ENCODE measurements around the gene RHBDF1. TPM values are rescaled to one million over a fixed set of nuclear protein-coding genes. Genes with fewer than 3 reads are reported as not detected.
"Not testable (repeated sequence)": the region's sequence is repeated elsewhere in the genome, so short reads cannot be mapped to it uniquely, and the experiment has no call there.

RHBDF1 gene
- total and polyA plus RNA-seq, 4 donors: 1.8 to 6.2 (median 3.5) TPM

GRCh38 chr16:38941-39892 is 33.2 kb downstream of the RHBDF1 start:
- 90% methylated on average over 13 of the region's 13 CpGs for WGBS
- TF ChIP-seq YY1 (IDR thresholded peaks at IDR 0.05) (no peak), TAF1 (conservative IDR thresholded peaks at IDR 0.05) (no peak), REST (IDR thresholded peaks at IDR 0.05) (no peak), GABPA (IDR thresholded peaks at IDR 0.05 in 1 of 2, conservative IDR thresholded peaks at IDR 0.05 in 1 of 2) (no peak), SP1 (IDR thresholded peaks at IDR 0.05) (no peak), ZBTB33 (IDR thresholded peaks at IDR 0.05) (no peak), NR2F2 (IDR thresholded peaks at IDR 0.05) (no peak), RAD21 (IDR thresholded peaks at IDR 0.05) (no peak), FOXA1 (IDR thresholded peaks at IDR 0.05) (no peak), ATF3 (IDR thresholded peaks at IDR 0.05) (no peak), EGR1 (IDR thresholded peaks at IDR 0.05; ENCODE audit: low read depth in 2 of 2) (no peak), HNF4G (IDR thresholded peaks at IDR 0.05) (no peak)
- H3K27ac ChIP-seq (ENCODE audit: low read depth in 1 of 2, low read length in 2 of 2): peak overlapping the region in 1 of 2 donors; percentile 10

GRCh38 chr16:38206-38605 is 34.2 kb downstream of the RHBDF1 start:
- not testable (repeated sequence) for DNase-seq (ENCODE audit: low spot score); H3K36me3 ChIP-seq (ENCODE audit: control insufficient read depth in 4 of 4, insufficient read depth in 3 of 4, low read depth in 1 of 4, low read length in 3 of 4); H3K4me3 ChIP-seq (ENCODE audit: low read depth in 1 of 3, low read length in 3 of 3); H3K27ac ChIP-seq (ENCODE audit: low read depth in 1 of 2, low read length in 2 of 2); H3K9ac ChIP-seq (ENCODE audit: low read depth in 1 of 2, low read length in 2 of 2); H3K9me3 ChIP-seq (ENCODE audit: control insufficient read depth in 4 of 4, low read length in 3 of 4); H3K4me1 ChIP-seq (ENCODE audit: control insufficient read depth in 4 of 4, insufficient read depth in 4 of 4, low read length in 3 of 4); H3K27me3 ChIP-seq (ENCODE audit: control insufficient read depth in 4 of 4, insufficient read depth in 4 of 4, low read length in 3 of 4)
- 95% methylated on average over 11 of the region's 11 CpGs for WGBS

More at GRCh38 chr16:38941-39892, 33.2 kb downstream of the RHBDF1 start:
- H3K27me3 ChIP-seq (ENCODE audit: control insufficient read depth in 4 of 4, insufficient read depth in 4 of 4, low read length in 3 of 4): no peaks in the 10 kb centered on the region
- no peak overlapping the region for H3K9ac ChIP-seq (ENCODE audit: low read depth in 1 of 2, low read length in 2 of 2)
- H3K4me1 ChIP-seq (ENCODE audit: control insufficient read depth in 4 of 4, insufficient read depth in 4 of 4, low read length in 3 of 4): peaks cover 0 to 7% (median 1%) of the 10 kb centered on the region in 4 donors
- H3K36me3 ChIP-seq (ENCODE audit: control insufficient read depth in 4 of 4, insufficient read depth in 3 of 4, low read depth in 1 of 4, low read length in 3 of 4): peaks cover 0 to 3% (median under 1%) of the 10 kb centered on the region in 4 donors
- no peak overlapping the region for H3K4me3 ChIP-seq (ENCODE audit: low read depth in 1 of 3, low read length in 3 of 3)
- no peaks in the 10 kb centered on the region for H3K9me3 ChIP-seq (ENCODE audit: control insufficient read depth in 4 of 4, low read length in 3 of 4)
- no peak for DNase-seq (ENCODE audit: low spot score)
